Activated CD4-positive, alpha-beta T cell treated with anti-CD3 and anti-CD28 coated beads for 36 hours (primary cell): ENCODE results near the gene UVRAG. TPM values are rescaled to one million over a fixed set of nuclear protein-coding genes. Genes with fewer than 3 reads are reported as not detected.

ENCODE experiments used
- ATAC-seq: fragments of 200-7000 bp; cut with Tn5 transposase; one replicate; pipeline ENCODE4 v1.10.0; 2021; ENCODE audit warnings: mild to moderate bottlenecking, moderate library complexity
- CTCF ChIA-PET: fragments of 350-600 bp; sonication (Branson Sonifier 250); formaldehyde crosslinking; loops from one replicate; lab custom pipeline; 2021; ENCODE audit warnings: antibody characterized with exemption; lab: Charles Lee
- POLR2A ChIA-PET: fragments of 350-600 bp; sonication (Branson Sonifier 250); formaldehyde crosslinking; loops from one replicate; lab custom pipeline; 2021; ENCODE audit warnings: antibody characterized with exemption, inconsistent platforms; lab: Charles Lee
- DNase-seq: peaks from one replicate; pipeline ENCODE4 v3.0.0-alpha.2; 2020
- H3K27ac Mint-ChIP-seq: one replicate; pipeline ENCODE4 v1.8.0; 2021; ENCODE audit warnings: mixed read lengths
- H3K27me3 Mint-ChIP-seq: one replicate; pipeline ENCODE4 v1.8.0; 2021; ENCODE audit warnings: mixed read lengths
- H3K36me3 Mint-ChIP-seq: one replicate; pipeline ENCODE4 v1.8.0; 2021; ENCODE audit warnings: low read depth, mixed read lengths
- H3K4me1 Mint-ChIP-seq: one replicate; pipeline ENCODE4 v1.8.0; 2021; ENCODE audit warnings: mixed read lengths
- H3K4me3 Mint-ChIP-seq: one replicate; pipeline ENCODE4 v1.8.0; 2021; ENCODE audit warnings: mild to moderate bottlenecking, moderate library complexity, mixed read lengths
- H3K9me3 Mint-ChIP-seq: one replicate; pipeline ENCODE4 v1.8.0; 2021; ENCODE audit warnings: low read depth, mixed read lengths
- intact Hi-C, 2 experiments: fragments of 100-400 bp; cut with DNase I in 1 of 2; cut with micrococcal nuclease in 1 of 2; formaldehyde crosslinking; loops; one replicate each; pipeline versions ENCODE4 v1.14.2 to v1.15.1; 2022 to 2024; cut with DNase I, micrococcal nuclease
- total RNA-seq, 2 experiments: library from RNA; stranded (reverse); gene quantifications; one replicate each; pipeline ENCODE4 v1.2.3, GENCODE V29; 2021

UVRAG gene
- total RNA-seq, 2 experiments from 2014 or later, result 11.4 to 13.4 TPM

DNA sequence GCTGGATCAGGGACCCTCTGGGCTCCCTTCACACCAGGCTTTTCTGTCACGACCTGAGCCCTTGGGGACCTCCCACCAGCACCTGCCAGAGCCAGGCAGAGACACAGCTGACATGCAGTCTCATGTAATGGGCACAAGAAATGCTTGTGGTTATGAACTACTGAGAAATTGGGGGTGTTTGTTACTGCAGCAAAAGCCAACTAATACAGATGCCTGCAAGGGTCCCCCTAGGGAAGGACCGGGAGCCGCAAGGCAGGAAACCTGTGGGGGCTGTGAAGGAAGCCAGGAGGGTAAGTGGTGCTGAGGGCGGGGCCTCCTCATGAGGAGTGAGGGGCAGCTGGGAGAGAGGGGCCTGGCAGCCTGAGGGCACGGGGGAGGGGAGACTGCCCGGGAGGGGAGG, 374.7 kb downstream of the UVRAG start:
- Mint-ChIP-seq H3K27me3 (no peaks in the 10 kb centered on the region), H3K27ac (no peak overlapping the region), H3K36me3 (no peaks in the 10 kb centered on the region), H3K4me1 (no peaks in the 10 kb centered on the region), H3K9me3 (no peaks in the 10 kb centered on the region), H3K4me3 (no peak overlapping the region)
- DNase-seq, result no peak
- no peak for ATAC-seq
- CTCF ChIA-PET, result no interaction called here
- intact Hi-C loops, result no loop called here
- POLR2A ChIA-PET, result no interaction called here

DNA sequence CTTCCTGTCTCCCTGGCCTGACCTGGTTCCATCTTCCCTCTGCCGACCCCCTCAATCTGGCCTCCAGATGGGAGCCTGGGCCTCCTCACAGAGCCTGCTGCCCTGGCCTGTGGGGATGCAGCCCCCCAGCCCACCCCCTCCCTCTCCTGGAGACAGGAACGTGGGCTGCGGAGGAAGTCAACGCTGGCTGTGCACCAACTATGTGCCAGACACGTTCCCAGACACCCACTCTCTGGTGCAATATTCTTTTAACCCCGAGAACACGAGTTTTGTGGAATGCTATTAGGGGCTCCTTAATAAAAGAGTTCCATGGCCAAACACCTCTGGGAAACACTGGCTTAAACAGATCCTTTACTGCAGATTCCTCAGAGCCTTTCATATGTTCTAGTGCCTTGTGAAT, 375.4 kb downstream of the UVRAG start:
- H3K4me3 Mint-ChIP-seq, result no peak overlapping the region
- H3K27me3 Mint-ChIP-seq, result no peaks in the 10 kb centered on the region
- POLR2A ChIA-PET, result no interaction called here
- no peak overlapping the region for H3K27ac Mint-ChIP-seq
- ATAC-seq (no peak), DNase-seq (no peak)
- intact Hi-C loops, result no loop called here
- H3K4me1 Mint-ChIP-seq, result no peaks in the 10 kb centered on the region
- no peaks in the 10 kb centered on the region for H3K9me3 Mint-ChIP-seq
- no peaks in the 10 kb centered on the region for H3K36me3 Mint-ChIP-seq
- CTCF ChIA-PET, result interaction anchor here (0.7 kb wide), 1 partner anchor 629 kb away, joined by 3 read pairs; no protein-coding TSS in a partner anchor

Other genes starting within 250 kb of the UVRAG start
- gene MAP6, start 146.2 kb upstream of the UVRAG start, total RNA-seq, result under 1 TPM in 1 of 2 experiments, not detected in 1; 0.05 TPM
- gene MOGAT2, start 97.4 kb upstream of the UVRAG start, total RNA-seq, result not detected
- gene DGAT2, start 46.4 kb upstream of the UVRAG start, total RNA-seq, result 1 to 10 TPM; 1.4 to 1.5 TPM